Activated naive CD8-positive, alpha-beta T cell treated with anti-CD3 and anti-CD28 coated beads, Interleukin-2, amount 50 U/mL, for 16 hours (primary cell): ENCODE data around the gene IQSEC1.

Source experiments
- DNase-seq: peaks from one replicate; pipeline ENCODE4 v3.0.0-alpha.2; 2020; ENCODE audit warnings: low read depth, low spot score

IQSEC1 gene

DNA sequence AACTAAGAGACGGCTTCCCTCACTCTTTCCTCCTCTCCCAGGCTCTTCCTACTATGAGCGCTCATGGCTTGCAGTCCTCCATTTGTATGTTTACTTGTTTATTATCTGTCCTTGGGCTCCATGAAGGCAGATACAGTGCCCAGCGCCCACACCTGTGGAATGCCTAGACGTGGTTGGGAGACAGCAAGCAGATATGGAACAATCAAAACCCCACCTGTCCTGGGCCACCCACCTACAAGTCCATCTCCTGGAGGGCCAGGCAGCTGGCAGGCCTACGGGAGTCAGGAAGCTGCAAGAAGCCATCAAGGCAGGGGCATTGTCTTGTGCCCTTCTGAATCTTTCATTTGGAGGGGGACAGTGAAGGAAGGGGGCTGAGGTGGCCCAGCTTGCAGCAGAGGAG is 104.7 kb downstream of the IQSEC1 start:
- DNase-seq, result no peak

DNA sequence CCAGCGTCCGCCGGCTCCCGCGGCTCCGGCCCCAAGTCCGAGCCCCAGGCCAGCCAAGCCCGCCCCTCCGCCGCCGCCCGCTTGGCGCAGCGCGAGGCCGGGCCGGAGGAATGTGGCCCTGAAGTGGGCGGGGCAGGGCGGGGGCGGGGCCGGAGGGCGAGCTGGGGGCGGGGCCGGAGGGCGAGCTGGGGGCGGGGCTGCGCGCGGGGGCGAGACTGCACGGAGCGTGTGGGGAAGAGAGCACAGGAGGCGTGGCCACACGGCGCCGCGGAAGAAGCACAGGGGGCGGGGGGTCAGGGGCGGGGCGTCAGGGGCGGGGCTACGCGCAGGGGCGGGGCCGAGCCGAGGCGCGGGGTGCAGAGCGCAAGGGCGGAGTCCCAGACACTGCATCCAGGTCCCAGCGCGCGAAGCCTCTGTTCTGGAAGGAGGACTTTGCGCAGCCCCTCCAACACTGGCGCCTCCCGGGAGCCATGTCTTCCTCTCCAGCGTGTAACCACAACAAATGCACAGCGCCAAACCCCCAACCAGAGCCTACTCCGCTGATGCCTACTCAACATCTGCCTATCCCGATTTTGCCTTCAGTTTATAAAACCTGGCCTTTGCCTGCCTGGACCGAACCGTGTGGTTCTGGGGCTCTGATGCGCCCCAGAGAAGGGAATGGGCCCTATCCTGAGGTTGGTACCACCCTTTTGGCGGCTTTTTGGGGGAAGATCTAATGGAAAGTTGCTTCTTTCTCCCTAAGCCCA is 105.5 kb downstream of the IQSEC1 start:
- peak; percentile 67 for DNase-seq

DNA sequence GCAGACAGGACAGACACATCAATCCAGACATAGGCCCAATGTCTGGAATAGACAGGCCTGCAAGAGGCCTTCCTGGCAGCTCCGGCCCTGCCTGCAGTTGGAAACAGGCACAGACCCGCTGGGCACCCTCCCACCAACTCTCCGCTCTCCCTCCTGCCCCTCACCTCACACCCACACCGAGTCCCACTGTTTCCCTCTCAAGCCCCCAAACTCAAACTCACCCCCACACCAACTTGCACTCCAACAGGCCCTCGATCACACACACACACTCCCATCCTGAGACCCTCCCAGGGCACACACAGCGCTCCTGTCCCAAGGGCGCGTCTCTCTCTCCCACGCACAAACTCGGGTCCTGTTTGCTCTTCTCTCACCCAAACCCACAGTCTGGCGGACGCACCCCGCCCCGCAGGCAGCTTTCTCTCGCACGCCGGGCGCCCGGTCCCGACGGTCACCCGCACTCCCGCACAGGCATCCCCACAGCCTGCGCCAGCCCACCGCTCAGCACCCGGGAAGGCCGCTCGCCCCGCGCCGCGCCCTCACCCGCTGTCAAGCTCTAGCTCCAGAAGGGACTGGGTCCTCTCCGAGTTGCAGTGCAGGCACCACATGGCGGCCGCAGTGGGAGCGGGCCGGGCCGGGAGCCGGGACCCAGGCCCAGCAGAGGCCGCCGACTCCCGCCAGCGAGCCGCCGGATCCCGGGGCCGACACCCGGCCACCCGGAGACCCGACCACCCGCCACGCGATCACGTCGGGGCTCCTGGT is 106.2 kb downstream of the IQSEC1 start:
- DNase-seq, result no peak

DNA sequence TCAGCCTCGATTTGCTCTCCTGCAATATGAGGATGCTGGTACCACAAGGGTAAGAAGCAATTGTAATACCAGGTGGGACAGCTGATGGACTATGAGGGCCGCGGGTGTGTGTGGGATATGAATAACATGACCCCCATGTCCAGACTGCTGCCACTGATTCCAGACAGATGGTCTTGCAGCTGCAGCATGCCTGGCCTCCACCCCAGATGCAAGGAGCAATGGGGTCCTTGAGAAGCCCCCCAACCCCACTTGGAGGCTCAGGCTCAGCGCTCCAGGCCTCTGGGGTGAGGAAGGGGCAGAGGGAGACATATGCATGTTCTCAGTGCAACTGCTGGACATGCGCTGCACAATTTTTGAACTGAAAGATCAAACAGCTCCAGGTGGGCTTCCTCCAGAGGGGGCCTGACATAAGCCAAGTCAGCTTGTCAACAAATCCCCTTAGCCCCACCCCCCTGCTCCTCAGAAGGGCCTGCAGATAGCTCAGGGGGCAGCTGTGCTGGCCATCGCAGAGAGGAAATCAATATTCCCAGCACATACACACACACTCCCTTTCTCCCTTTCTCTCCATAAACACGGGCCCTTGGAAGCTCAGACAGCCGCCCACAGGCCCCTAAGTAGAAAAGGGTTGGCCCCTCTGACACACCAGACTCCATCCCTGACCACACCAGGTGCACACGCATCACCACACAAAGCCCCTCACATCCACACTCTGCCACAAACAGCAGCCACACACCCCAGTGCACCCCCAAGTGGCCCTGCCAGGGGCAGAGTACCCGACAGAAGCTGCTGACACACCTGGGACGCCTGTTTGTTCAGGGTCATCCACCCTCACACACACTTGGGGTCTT is 107.0 kb downstream of the IQSEC1 start:
- DNase-seq, result no peak

DNA sequence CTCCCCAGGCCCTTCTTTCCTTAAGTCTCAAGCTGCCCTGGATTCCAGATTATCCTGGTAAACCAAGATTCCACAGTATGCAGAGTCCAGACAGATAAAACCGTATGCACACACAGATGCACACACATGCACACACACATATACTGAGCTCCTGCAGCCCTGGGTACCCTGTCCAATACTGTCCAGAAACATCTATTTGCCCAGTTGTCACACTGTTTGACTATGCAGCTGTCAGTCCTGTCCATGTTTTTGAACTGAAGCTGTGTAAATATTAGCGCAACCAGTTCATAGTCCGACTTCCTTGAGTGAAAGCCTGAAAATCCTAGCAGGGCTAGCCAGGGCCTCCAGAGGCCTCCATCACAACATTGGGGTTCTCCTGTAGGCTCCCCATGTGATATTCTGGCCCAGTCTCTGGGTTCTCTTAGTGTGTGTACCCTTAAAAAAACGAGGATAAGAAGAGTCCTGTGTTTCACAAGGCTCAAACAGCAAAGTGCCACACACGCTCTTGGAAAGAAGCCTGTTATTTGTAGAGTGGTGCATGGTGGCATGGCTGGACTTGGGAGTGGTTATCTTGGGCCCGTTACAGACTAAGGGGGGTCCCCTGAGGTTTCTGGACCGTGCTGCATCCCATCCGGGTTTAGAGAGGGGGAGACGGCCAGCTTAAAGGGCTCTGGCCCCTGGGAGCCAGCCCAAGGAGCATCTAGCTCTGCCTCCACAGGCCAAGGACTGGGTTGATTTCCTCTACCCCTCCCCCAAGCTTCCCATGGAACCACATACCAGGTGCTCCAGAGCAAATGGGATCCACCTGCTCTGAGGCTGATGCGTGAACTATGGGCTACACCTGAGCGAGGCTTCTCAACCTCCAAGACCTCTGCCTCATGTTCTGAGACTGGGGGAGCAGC is 108.3 kb downstream of the IQSEC1 start:
- DNase-seq, result no peak

DNA sequence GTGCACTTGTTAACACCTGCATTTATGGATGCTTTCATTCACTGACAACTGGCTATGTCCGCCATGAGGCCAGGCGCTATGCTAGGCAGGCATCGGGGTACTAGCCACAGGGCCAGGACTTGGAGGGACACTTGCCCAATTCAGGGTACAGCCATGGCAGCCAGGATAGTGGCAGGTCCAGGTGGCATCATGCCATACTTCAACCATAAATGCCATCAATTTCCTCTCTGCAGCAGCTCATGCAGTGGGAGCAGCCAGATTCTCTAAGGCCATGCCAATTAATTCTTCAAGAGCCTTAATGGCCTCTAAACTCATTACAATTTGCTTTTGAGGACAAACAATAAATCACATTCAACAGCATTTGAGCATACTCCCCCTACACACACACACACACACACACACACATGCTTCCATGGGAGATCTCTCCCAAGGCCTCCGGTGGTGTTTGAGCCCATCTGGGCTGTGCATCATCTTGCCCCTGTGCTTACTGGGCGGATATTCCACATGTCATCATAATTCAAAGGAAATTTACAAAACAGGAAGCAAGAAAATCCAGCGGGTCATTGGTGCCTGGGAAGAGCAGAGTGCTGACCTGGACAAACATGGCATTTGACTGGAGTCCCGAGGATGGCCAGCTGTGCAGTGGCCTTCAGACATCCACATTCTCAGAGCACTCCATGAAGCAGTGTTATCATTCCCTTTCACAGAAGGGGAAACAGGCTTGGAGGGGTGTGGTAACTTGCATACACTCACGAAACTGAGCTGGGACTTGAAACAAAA is 109.1 kb downstream of the IQSEC1 start:
- DNase-seq, result no peak

DNA sequence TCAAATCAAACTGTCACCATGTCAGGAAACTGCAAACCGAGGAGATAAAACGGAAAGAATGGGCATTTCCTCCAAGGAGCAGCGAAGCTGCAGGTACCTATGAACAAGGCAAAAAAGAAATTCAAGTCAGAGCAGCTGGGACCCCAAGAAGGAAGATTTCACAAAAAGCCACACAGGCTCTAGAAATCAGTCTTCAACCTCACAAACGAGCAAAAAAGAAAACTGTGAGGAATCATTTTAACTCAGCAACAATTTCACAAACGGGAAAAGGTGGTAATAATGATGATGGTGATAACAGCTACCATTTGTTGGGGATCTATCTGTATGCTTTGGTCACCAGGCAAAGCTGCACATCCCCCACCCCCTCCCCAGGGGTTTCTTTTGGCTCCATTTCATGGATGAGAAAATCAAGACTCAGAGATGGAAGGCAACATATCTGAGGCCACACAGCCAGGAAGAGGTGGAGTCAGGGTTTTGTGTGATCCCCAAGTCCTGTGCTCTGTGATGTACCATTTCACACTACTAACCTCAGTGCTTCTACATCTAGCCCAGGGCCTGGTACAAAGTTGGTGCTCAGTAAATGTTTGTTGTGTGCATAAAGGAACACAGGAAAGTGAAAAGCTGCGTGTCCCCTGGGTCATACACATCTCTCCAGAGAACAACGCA is 109.9 kb downstream of the IQSEC1 start:
- no peak for DNase-seq

DNA sequence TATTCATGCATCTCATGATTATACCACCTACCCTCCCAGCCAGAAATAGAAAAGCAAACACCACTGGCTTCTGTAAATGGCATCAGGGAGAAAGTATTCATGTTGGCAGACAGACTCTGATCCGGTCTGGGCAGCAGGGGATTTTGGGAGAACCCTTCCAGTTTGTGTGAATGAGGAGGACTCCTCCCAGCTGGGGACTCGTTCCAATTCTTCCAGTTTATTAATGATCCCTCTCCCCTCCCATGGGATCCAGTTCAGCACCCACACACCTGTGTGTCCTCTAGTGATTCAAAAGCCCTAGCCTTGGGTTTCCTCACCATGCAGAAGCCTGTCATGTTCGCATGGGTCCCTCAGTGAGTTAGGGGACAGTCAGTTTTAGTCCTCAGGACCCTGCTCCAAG is 110.9 kb downstream of the IQSEC1 start:
- no peak for DNase-seq

DNA sequence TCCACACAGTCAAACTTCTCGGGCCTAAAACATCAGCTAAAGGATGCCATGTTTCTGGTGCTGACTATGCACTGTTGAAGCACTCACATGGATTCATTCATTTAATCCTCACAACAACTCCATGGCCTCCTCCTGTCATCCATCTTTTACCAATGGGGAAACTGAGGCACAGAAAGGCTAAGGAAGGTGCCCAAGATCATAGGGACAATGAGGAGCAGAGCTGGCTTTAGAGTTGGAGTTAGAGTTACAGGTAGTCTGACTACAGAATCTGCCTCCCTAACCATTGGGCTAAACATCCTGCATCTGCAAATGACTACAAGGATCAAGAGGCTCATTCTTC is 111.6 kb downstream of the IQSEC1 start:
- no peak for DNase-seq

DNA sequence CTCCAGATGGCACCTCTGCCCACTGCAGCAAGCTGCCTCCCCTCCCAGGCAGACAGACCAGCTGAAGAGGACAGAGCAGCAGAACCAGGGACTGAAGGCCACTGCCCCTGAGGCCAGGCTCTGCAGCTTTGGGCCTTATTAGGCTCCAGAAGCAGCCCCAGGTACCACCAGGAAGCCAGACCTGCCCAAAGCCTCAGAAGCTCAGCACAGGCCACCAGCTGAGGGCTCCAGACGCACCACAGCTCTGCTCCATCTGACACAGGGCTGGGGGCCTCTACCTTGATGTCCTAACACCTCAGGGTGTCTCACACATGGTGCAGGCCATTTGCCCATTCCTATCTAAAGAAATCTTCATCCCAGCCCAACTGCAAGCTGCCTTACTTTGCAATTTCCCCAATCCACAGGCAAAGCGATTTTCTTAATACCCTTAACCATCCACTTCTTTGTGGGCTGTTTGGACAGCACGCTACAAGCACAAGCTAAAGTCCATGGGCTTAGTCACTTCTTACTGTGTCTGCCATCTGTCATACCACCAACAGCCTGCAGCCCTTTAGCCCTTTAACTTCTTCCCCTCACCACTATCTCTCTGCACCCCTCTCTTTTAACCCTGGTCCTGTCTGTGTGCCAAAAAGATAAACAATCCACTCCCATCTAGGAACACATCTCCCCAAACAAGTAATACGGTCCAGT is 112.1 kb downstream of the IQSEC1 start:
- no peak for DNase-seq

DNA sequence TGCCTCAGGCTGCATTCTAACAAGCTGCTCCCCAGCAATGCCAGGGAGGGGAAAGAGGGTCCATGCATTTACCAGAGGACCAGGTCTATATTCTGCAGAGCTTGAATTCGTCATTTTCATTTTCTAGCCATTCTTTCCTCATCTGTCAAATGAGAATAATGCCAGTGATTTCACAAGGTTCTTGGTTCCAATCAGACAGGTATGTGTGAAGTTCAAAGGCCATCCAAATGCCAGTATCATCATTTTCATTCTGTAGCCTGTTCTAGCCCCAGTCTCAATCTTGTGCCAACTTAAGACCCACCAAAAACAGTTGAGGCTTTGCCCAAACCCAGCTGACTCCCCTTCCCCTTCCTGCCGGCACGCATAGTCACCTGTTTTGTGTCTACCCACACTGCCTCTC is 112.7 kb downstream of the IQSEC1 start:
- DNase-seq, result no peak

DNA sequence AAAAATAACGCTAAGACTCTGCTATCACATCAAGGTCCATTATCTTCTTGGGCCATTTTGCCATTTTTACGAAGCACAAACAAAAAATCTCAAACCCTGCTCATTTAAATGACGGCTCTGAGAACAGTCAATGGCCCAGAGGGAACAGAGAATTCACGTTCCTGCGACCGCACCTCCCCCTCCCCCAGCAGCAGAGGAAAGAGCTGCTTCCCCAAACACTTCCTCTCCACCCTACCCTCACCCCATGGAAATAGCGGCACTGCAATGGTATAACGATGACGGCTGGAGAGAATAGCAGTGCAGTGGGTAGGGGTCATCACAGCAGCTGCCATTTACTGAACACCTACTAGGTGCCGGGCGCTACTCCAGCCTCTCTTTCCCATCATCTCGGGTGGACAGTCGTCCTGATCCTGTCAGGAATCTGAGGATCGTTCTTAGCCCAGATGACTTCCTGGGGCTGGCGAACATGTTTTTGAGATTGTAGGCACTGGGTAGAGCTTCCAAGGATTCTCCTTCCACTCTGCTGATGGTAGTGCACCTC is 113.3 kb downstream of the IQSEC1 start:
- DNase-seq, result no peak

DNA sequence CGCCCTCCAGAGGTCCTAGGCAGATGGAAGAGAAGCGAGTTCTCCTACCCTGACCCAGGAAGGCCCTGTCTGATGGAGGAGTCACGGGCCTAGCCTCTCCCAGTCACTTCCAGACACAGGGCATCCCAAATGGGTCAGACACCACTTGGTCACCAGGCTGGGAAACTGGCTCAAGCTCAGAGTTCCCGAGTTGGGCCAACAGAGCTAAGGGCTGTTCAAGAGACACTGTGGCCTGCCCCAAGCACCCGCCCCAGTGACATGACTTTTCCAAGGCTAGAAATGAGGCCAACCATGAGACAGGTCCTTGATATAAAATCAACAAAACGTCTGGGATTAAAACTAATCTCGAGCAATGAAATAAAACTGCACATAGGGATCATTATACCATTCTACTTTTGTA is 113.8 kb downstream of the IQSEC1 start:
- no peak for DNase-seq

DNA sequence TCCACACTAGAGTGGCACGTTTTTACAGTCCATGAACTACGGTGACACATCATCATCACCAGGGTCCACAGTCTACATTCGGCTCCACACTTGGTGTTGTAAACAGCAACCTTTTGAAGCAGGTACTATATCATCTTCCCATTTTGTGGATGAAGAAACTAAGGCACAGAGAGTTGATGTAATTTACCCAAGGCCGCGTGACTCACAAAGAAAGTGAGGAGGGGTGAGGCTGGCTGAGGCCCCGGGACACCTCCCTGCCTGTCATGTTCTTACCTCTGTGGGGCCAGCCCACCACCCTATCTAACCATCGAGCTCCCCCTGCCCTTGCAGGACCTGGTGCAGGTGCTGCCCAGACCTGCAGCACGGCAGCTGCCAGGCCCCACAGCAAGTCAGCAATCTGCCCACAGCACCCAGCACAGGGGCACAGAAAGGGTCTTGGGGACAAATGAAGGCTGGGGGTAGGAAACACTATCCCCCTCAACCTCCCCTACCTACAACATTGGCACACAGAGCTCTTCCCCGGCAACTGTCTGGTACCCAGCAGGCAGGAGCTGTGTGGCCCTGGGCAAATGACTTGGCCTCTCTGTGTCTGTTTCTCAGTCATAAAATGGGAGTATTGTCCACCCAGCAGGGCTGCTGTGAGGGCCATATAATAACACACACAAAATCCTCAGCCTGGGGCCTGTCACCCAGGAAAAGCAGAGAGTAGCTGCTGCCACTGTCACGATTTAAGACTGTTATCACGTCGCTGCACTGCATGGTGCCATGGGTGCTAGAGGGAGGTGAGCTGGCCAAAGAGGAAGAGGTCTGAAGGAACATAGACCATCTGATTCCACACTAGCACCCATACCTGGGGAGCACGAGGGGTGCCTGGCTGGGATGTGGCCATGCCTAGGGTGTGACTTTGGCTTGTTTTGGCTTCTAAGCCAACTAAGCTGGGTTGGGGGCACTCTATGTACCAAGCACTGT is 115.1 kb downstream of the IQSEC1 start:
- DNase-seq, result no peak

DNA sequence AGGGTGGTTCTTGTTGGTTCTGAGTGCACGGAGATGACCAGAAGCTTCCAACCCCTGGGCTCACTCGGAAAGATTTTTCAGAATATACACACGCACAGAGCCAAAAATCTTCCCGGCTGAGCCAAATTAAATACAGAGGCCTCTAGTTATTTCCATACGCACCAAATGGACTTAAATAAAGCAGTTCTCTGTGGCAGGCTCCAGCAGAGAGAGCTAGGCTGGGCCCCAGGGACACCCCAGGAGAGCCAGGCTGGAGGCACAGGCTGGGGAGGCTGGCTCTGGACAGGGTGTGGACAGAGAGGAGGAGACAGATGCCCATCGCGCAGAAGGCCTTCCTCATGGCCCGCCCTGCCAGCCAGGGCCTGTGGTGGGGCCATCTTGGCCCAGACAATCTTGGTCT is 115.9 kb downstream of the IQSEC1 start:
- DNase-seq, result no peak

DNA sequence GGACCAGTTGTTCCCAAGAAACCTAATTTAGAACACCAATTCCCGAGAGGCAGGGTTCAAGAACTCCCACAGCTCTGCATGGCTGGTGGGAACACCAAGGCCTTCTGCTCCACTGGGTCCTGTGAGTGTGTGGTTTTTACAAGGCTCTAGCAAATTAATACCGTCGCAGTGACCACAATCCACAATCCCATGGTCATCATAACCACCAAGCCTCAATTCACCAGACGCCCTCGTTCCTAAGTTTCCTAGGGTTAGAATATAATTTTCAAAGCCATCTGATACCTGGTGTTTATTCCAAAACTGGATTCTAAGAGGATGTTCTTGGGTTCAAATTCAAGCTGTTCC is 116.9 kb downstream of the IQSEC1 start:
- no peak for DNase-seq

DNA sequence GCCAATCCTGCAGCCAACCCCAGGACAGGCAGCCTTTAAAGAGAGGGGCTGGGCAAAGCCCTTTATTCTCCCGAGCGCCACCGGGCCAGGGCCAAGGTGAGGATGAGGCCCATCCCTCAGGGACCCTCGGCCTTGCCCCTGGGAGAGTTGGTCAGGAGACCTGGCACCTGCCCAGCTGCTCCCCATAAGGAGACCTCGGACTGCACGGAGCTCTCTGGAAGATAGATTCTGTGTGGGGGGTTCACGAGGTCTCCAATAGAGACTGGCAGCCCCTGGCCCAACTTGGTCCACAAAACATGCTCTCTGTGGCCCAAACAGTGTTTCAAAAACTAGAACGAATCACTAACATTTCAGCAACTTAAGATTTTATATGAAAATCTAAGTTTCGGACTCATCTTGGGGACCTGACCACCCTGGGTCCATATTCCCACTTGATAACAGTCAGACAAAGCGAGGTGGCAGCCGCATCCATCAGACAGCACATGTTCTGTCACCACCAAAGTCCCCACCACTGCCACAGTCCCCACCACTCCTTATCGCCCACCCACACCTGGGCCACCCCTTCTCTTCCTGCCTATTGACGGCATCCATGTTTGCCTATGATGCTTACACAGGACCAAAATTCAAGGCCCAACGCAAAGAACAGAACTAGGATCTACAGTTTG is 117.4 kb downstream of the IQSEC1 start:
- no peak for DNase-seq
